ENCODE data around the gene WDR72. TPM values are rescaled to one million over a fixed set of nuclear protein-coding genes. Genes with fewer than 3 reads are reported as not detected.
"Not testable (repeated sequence)": the region's sequence is repeated elsewhere in the genome, so short reads cannot be mapped to it uniquely, and the experiment has no call there.

Gene WDR72
- not detected for polyA plus RNA-seq (2013, experiment 1 of 2; ENCODE audit: insufficient read length)
- polyA plus RNA-seq (2013, experiment 2 of 2; ENCODE audit: insufficient read length) = not detected

DNA sequence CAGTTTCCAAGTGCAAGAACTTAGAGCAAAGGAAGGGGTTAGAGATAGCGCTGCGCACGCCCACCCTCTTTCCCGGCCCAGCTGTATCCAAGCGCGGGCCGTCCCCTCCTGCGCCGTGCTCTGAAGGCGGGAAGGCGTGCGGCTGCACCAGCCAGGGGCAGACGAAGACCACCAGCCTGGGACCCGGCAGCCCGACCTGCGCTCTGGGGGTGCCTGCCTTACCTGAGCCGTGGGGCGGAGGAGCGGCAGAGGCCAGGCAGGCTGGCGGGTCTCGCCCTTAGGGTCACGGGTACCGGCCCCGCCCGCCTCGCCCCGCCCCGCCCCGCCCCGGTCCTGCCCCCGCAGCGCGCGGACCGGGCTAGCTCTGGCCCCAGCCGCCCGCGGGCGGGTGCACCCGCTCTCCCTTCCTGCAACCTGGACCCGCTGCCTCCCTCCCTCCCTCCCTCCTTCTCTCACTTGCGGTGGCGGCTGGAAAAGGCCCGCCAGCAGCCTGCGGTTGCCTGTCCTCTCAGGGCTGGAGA, at the start of gene WDR72:
Gene WDR72 (minus strand): TSS at position 253 of the 521 bp plus-strand sequence. CDS start 26,514 bp downstream, outside the sequence.
- no peak for DNase-seq

DNA sequence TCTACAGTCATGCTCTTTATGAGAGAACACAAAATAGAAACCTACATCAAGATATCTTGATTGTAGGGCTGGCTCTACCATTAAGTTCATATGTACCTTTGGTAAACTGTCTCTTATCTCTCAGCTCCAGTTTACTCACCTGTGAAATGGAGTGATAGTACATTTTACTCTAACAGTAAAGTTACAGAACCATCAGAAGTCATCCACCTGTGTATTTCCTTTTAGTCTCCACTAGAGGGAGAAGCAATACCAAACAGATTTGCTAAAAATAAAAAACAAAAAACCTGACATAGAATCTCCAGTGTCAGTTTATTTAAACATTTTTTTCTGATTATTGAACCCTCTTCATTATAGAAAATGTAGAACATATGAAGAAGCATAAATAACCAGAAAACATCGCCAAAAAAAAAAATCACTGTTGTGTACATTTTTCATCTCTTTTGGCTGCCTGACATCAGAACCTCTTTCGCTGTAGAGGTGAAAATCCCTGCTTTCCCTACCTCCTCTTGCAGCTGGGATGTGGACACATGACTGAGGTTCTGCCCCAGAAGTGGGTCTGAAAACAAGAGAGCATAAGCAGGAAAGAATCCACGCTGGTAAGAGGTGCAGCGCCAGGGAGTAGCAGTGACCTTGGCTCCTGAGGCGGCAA, 48.7 kb upstream of the WDR72 start:
- DNase-seq = peak; percentile 2

DNA sequence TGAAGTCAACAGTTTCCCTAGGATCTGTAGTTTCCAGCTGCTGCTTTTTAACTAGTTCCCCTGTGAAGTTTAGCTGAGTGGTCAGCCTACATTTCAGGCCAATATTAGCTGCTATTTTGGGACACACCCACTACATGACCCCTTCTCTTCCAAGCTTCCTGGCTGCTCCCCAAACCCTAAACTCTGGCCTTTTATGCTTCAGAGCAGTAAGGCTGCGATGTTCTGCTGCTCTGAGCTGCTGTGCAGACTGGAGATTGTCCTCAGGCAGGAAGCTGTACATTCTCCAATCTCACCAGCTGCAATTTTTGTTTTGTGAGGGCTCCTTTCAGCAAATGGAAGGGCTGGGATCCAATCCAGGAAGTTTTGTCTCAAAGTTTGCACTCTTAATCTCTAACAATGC, 48.0 kb upstream of the WDR72 start:
- DNase-seq = no peak

DNA sequence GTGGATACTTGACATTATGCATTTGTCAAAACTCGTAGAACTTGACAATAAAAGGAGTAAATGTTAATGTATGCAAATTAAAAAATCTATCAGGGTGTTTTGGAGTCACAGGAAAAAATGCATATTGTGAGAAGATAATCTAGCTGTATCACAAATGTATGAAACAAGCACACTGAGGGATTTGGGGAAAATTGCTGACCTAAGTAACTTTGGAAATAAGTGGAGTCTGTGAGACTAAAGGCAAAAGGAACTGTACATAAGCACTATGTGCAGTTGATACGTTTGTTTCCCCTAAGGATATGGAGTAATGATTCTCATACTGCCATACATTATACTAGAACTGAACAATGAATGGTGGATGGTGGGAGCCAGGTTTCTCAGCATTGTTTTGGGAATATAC, 43.2 kb upstream of the WDR72 start:
- DNase-seq = no peak

DNA sequence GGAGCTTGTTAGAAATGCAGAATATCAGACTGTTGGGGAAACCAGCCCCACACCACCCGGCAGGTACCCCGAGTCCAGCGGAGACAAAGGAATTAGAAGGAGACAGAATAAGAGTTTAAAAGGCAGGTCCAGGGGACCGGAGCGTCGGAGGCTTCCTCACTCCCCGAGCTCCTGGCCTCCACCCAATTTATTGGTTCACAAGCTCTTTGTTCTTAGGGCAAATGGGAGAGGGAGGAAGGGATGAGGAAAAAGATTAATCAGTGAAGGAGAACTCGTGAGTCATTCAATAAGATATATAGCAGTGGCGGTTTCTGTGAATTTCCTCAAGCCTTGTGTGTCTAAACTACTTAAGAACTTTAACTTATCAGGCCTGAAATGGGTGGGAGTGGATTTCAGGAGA, 32.1 kb upstream of the WDR72 start:
- no peak for DNase-seq

DNA sequence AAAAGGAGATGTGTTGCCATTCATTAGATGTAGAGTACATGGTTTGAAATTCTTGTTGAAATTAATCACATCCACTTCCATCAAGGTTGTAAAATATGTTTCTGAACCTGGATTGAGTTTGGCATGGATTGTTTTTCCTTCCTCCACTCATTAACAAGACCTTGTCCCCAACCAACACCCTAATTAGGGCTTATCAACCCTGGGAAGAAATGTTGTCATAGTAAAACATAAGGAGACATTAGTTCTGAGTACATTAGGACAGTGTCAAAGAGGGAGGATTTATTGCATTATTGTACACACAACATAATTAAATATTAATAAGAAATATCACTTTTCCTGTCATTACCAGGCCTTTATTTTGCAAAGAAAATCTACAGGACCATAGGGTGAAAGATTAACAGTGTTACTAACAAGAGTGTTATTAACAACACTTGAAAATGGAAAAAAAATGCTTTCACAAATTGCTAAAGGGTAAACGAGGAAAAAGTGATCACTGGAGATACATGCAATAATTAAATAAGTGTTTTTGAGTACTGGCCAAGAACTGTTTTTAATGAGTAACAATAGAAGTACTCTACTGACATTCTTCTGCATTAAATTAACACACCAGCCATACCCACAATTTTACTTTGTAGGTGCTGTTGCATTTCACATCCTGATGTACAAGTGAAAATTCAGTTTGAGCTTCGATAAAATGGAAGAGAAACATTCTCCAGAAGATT, 30.4 kb upstream of the WDR72 start:
- DNase-seq = no peak

DNA sequence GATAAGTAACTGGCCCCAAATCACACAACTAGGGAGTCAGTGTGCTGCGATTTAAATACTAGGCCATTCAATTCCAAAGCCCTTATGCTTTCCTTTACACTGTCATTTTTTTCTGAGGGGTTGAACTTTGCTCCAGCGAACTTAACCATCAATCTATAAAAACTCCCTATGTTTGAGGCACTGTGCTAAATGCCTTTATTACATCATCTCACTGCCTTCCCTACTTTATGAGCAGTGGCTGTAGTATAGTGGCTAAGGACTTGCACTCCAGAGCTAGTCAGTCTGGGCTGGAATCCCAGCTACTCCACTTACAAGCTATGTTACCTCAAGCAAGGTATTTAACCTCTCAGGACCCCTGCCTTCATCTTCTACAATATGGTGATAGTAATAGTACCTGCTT, 26.9 kb upstream of the WDR72 start:
- no peak for DNase-seq

DNA sequence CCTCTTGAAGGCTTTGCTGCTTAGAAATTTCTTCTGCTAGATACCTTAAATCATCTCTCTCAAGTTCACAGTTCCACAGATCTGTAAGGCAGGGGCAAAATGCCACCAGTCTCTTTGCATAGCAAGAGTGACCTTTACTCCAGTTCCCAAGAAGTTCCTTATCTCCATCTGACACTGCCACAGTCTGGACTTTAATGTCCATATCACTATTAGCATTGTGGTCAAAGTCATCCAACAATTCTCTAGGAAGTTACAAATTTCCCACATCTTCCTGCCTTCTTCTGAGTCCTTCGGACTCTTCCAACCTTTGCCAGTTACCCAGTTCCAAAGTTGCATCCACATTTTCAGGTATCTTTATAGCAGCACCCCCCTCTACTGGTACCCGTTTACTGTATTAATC, 25.8 kb upstream of the WDR72 start:
- not testable (repeated sequence) for DNase-seq

DNA sequence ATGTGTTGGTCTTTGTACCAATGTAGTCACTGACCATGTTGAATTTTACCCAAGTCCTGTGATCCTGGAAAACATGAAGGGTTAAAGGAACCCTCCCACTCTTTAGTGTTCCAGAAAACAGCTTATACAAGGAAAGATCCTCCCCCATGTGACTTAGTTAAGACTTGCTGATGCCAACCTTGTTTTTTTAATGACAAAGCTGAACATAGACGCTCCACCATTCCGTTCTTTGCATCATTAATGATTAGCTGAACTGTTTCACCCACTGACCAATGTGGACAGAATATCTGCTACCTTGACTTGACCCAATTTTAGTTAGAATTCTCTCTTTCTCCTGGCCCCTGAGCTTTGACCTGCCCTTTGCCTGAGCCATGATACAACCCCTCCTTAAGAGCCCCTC, 3.5 kb upstream of the WDR72 start:
- no peak for DNase-seq

DNA sequence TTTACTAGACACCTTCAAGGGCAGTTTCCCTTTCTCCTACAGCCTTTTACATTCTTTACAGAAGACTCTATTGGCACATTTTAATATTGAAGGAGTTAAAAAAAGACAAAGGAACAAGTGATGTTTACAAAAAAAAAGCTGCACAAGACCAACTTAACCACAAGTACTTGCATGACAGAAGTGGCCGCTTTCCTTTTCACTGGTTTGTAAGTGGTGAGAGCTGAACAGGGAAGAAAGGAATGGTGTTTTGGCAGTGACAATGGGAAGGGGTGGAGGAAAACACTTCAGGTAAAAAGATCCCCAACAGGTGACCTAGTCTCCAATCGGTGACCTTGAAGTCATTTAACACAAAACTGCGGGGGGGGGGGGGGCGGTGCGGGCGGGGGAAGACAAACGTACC, 1.1 kb downstream of the WDR72 start:
- DNase-seq = no peak

DNA sequence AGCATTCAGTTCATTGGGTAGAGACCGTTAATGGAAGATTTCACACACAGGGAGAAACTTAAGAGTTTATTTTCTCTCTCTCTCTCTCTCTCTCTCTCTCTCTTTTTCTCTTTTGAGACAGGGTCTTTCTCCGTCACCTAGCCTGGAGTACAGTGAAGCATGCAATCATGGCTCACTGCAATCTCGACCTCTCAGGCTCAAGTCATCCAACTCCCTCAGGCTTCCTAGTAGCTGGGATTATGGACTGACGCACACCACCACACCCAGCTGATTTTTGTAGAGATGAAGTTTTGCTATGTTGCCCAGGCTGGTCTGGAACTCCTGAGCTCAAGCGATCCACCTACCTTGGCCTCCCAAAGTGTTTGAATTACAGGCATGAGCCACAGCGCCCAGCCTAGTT, 1.6 kb downstream of the WDR72 start:
- no peak for DNase-seq

DNA sequence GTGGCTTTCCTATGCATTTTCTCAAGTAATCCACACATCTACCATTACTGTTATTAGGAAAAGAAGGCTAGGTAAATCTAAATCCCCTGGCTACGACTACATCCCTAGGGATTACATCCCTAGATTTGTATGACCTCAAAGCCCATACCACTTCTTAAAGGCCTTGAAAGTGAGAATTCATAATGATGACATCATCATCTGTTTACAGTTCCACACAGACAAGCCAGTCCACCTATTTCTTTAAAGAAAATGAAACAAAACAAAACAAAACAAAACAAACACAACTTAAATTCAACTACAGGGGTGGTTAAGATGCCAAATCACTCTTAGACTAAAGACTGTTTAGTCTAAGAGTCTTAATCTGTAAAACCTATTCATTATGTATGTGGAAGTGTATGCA, 5.7 kb downstream of the WDR72 start:
- no peak for DNase-seq

DNA sequence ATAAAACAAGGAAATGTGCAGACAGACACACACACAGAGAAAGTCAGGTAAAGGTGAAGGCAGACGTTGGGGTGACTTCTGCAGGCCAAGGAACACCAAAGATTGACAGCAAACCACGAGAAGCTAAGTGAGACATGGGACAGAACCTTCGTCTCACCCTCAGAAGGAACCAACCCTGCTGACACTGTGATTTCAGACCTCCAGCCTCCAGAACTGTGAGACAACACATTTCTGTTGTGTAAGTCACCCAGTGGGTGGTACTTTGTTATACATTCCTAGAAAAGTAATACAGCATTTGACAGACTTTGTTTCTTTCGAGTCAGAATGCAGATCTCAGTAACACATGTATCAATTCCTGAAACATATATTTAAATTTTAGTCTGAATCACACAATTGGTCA, 7.1 kb downstream of the WDR72 start:
- DNase-seq = no peak

DNA sequence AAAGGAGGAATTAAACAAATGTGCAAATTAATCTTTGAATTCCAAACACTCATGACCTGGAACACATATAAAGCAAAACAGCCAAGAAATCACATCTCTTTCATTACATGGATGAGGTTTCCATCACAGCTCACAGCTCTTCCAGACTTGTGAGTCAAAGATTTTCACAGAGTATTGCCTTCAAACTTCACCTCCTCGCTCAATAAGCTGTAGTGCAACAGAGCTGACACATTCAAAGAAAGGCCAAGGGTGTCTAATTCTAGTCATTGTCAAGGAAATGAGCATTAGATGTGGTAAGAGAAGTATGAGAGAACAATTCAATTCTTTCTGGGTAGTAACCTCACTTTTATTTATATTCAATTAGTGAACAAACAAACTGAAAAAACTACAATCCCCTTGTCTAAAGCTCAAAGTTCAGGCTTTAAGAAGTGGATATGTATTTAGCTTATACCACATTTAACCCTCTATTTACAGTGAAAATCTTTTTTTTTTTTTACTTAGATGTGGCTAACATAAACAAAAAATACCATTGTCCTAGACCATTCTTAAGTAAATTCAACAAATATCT, 11.9 kb downstream of the WDR72 start:
- DNase-seq = no peak

DNA sequence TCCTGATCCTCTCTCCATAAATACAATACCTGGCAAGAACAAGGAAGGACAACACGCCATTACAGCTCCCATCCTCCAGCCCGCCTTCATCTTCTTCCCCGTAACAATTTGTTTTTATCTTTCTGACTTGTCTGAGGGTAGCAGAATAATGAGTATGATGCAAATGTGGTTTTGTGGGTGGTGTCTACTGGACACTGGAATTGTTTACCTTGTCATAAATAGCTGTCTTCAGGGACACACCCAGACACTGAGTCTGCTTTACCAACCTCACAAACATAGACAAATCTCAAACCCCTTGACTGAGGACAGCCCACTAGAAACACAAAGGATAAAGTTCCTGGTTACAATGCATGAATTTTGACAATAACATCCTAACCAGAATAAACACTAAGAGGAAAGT, 13.4 kb downstream of the WDR72 start:
- no peak for DNase-seq

DNA sequence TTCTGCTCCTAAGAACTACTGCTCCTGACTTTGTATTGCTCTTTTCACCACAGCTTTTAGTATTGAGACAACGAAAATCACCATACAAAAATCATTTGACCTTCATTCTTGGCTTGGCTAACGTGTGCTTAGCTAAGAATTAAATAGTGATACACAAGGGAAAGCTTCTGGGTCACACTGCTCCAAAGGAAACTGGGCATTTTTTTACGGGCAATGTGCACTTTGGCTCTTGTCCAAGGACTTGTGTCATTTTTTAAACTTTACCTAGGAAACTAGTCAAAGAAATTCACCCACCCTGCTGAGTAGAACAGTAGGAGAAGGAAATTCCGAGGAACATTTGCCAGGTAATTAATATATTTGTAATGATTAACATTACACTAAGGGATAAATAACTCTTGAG, 19.8 kb downstream of the WDR72 start:
- DNase-seq = no peak

DNA sequence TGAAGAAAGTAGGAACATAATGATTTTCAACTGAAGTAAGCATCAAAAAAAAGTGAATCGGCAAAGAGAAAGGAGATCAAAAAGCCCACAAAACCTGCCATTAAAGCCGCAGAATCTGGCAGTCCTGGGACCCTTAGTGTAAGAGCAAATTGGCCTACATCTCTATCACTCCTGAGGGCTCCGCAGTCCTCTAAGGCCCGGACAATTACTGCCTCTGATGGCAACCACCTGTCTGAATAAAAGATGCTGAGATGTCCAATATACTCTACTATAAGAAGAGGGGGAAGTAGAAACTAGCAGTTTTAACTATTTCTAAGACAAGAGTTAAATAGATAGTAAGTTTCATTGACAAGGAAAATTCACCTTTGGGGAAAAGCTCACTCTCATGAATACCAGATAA, 20.3 kb downstream of the WDR72 start:
- no peak for DNase-seq

DNA sequence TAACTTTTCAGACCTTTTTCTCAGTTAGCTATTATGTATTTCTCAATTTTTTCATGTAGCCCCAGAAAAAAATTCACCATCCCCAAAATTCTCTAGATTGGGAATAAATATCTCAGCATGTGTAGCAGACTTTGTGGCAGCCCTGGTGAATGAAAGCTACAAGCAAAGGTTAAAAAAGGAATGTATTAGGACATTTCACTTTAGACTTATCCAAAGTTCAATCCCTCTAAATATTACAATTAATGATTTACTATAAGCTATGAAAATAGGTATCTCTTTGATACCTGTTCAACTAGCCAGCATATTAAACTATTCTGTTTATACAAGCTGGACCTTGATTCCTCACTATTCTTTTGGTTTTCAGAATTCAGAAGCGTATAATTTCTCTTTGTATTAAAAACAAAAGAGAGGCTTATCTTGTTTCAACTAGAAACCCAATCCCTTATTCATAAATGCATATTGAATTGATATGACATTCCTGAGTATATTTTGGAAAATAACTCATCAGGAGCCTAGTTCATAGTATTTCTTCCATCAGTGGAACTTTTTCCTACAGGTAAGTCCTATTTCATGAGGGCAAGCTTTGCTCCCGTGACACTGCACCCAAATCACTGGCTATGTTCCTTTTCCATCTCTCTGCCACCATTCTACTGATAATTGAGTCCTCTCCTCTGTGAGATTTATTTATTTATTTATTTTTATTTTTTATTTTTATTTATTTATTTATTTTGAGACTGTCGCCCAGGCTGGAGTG, 38.0 kb downstream of the WDR72 start:
- DNase-seq = no peak

DNA sequence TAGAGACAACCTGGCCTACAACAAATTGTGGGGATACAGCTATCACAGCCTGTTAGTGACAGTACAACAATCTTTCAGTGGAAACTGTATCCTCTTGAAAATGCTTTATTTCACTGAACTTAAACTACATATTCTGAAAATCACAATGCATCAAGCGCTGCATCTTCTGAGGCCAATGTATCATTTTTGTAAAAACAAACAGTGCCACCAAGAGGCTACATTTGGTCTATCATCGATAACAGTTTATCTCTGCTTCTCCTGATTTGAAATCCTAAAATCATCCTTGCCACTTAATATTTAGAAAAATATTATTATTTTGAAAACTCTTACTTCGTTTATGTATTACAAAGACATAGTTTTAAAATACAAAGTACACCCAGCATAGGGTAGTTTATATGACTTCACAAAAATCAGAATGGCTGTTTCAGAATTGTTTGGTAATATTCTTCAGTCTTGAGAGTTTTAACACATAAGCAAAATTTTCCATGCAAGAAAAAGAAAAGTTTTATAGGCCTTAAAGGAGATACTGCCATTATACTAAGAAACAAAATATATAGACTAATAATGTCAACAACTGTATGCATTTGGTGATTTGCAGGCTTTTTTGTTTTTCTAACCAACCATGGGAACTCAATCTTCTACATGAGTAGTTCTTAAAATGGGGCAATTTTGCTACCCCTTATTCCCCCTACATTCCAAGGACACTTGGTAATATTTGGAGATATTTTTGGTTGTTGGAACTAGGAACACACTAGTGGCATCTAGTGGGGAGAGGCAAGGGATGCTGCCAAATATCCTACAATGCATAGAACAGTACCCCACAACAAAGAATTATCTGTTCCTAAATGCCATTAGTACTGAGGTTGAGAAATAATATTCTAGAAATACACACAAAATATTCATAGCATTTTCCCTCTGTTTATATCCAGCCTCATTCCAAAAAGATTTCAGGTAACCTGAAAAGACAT, 42.3 kb downstream of the WDR72 start:
- peak; percentile 13 for DNase-seq

DNA sequence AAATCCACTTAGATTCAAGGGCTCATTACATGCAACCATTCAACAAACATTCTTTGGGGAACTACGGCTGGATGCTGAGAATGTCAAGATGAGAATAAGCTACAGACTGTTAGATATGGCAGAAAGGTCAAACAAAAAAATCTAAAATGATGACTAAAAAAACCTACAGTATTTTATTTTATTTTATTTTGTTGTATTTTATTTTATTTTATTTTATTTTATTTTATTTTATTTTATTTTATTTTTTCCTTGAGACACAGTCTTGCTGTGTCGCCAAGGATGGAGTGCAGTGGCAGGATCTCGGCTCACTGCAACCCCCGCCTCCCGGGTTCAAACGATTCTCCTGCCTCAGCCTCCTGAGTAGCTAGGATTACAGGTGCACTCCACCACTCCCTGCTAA, 46.2 kb downstream of the WDR72 start:
- DNase-seq = no peak

DNA sequence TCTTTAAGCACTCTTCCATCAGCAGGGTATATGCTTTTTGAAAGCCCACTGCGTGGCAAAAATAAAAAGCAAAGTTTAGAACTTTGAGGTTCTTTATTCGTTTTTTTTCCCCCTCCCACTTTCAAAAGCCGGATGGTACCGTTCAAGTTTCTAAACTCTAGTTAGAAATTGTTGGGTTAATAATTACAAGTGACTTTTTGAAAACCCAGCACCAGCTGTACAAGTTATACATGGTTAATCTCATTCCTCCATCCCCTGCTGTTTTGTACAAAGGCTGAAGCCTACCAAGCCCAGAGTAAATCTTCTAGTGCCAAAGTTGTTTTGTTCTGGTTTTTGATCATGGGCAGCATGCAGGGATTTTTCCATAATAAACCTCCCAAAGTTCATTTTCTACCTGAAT, 48.6 kb downstream of the WDR72 start:
- DNase-seq = no peak

DNA sequence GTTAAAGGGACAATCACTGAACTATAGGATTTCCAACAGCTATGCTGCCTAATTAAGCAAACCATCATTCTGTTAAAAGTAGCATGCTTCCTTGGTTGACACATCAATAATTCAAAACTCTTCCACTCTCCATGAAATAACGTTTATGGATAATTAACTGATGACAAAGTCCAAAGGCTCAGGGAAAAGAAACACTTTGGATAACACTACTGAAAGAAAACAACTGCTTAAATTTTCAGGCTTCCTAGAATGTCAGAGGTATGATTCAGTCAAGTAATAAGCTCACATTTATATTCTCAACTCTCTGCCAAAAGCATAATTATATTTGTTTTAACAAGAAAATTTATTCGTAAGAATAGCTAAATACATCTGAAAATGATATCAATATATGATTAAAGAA, 49.6 kb downstream of the WDR72 start:
- DNase-seq = no peak
